ENCODE results near the gene MAML3.

MAML3 gene

GRCh38 chr4:140170299-140170698 lies 16.3 kb upstream of the MAML3 start:
- peaks cover 26% of the 10 kb centered on the region for H3K27me3 Mint-ChIP-seq (ENCODE audit: low read depth)
- H3K4me3 Mint-ChIP-seq, result no peak overlapping the region
- no peaks in the 10 kb centered on the region for H3K4me1 Mint-ChIP-seq (ENCODE audit: low read depth)

GRCh38 chr4:140168936-140169335 lies 15.0 kb upstream of the MAML3 start:
- Mint-ChIP-seq H3K4me1 (ENCODE audit: low read depth) (no peaks in the 10 kb centered on the region), H3K36me3 (ENCODE audit: low read depth) (no peaks in the 10 kb centered on the region), H3K9me3 (no peaks in the 10 kb centered on the region), H3K27me3 (ENCODE audit: low read depth) (peaks cover 19% of the 10 kb centered on the region), H3K4me3 (no peak overlapping the region), H3K27ac (no peak overlapping the region)
- DNase-seq (ENCODE audit: low spot score), result no peak

More at GRCh38 chr4:140170299-140170698, 16.3 kb upstream of the MAML3 start:
- H3K27ac Mint-ChIP-seq, result no peak overlapping the region
- no peak for DNase-seq (ENCODE audit: low spot score)
- no peaks in the 10 kb centered on the region for H3K9me3 Mint-ChIP-seq
- H3K36me3 Mint-ChIP-seq (ENCODE audit: low read depth), result no peaks in the 10 kb centered on the region

- Mint-ChIP-seq H3K27ac (no peak overlapping the region), H3K27me3 (ENCODE audit: low read depth) (peaks cover 21% of the 10 kb centered on the region), H3K4me3 (no peak overlapping the region), H3K36me3 (ENCODE audit: low read depth) (no peaks in the 10 kb centered on the region), H3K4me1 (ENCODE audit: low read depth) (peaks cover under 1% of the 10 kb centered on the region), H3K9me3 (peaks cover under 1% of the 10 kb centered on the region)
- DNase-seq (ENCODE audit: low spot score), result no peak
These were observed 14.5 kb upstream of the MAML3 start for GRCh38 chr4:140168474-140168873.

- H3K27ac Mint-ChIP-seq, result no peak overlapping the region
- H3K36me3 Mint-ChIP-seq (ENCODE audit: low read depth), result no peaks in the 10 kb centered on the region
- no peak for DNase-seq (ENCODE audit: low spot score)
- H3K9me3 Mint-ChIP-seq, result peaks cover 3% of the 10 kb centered on the region
- peaks cover 4% of the 10 kb centered on the region for H3K4me1 Mint-ChIP-seq (ENCODE audit: low read depth)
- no peak overlapping the region for H3K4me3 Mint-ChIP-seq
- H3K27me3 Mint-ChIP-seq (ENCODE audit: low read depth), result peaks cover 9% of the 10 kb centered on the region
These were observed 9.2 kb upstream of the MAML3 start for GRCh38 chr4:140163029-140163810.

GRCh38 chr4:140162596-140162995 lies 8.6 kb upstream of the MAML3 start:
- no peak overlapping the region for H3K27ac Mint-ChIP-seq
- no peak overlapping the region for H3K4me3 Mint-ChIP-seq
- no peaks in the 10 kb centered on the region for H3K36me3 Mint-ChIP-seq (ENCODE audit: low read depth)
- H3K4me1 Mint-ChIP-seq (ENCODE audit: low read depth), result peaks cover 4% of the 10 kb centered on the region
- no peak for DNase-seq (ENCODE audit: low spot score)
- H3K9me3 Mint-ChIP-seq, result peaks cover 3% of the 10 kb centered on the region
- H3K27me3 Mint-ChIP-seq (ENCODE audit: low read depth), result peaks cover 9% of the 10 kb centered on the region

- no peak overlapping the region for H3K27ac Mint-ChIP-seq
- peaks cover 22% of the 10 kb centered on the region for H3K27me3 Mint-ChIP-seq (ENCODE audit: low read depth)
- H3K36me3 Mint-ChIP-seq (ENCODE audit: low read depth), result no peaks in the 10 kb centered on the region
- H3K4me3 Mint-ChIP-seq, result no peak overlapping the region
- H3K9me3 Mint-ChIP-seq, result peaks cover 3% of the 10 kb centered on the region
- peaks cover 21% of the 10 kb centered on the region for H3K4me1 Mint-ChIP-seq (ENCODE audit: low read depth)
- no peak for DNase-seq (ENCODE audit: low spot score)
These were observed 4.5 kb upstream of the MAML3 start for GRCh38 chr4:140158365-140159030.

GRCh38 chr4:140157341-140157740 lies 3.4 kb upstream of the MAML3 start:
- H3K9me3 Mint-ChIP-seq, result no peaks in the 10 kb centered on the region
- peaks cover 21% of the 10 kb centered on the region for H3K4me1 Mint-ChIP-seq (ENCODE audit: low read depth)
- H3K4me3 Mint-ChIP-seq, result no peak overlapping the region
- H3K27me3 Mint-ChIP-seq (ENCODE audit: low read depth), result peaks cover 26% of the 10 kb centered on the region
- no peak overlapping the region for H3K27ac Mint-ChIP-seq
- no peak for DNase-seq (ENCODE audit: low spot score)
- H3K36me3 Mint-ChIP-seq (ENCODE audit: low read depth), result no peaks in the 10 kb centered on the region

GRCh38 chr4:140156529-140157171 lies 2.7 kb upstream of the MAML3 start:
- peaks cover 21% of the 10 kb centered on the region for H3K4me1 Mint-ChIP-seq (ENCODE audit: low read depth)
- no peaks in the 10 kb centered on the region for H3K9me3 Mint-ChIP-seq
- peak; percentile 56 for DNase-seq (ENCODE audit: low spot score)
- H3K27me3 Mint-ChIP-seq (ENCODE audit: low read depth), result peaks cover 26% of the 10 kb centered on the region
- H3K4me3 Mint-ChIP-seq, result peak overlapping the region; percentile 2
- H3K27ac Mint-ChIP-seq, result no peak overlapping the region
- no peaks in the 10 kb centered on the region for H3K36me3 Mint-ChIP-seq (ENCODE audit: low read depth)

GRCh38 chr4:140154572-140154891 lies 548 bp upstream of the MAML3 start:
- peaks cover 25% of the 10 kb centered on the region for H3K27me3 Mint-ChIP-seq (ENCODE audit: low read depth)
- DNase-seq (ENCODE audit: low spot score), result no peak
- peaks cover 29% of the 10 kb centered on the region for H3K4me1 Mint-ChIP-seq (ENCODE audit: low read depth)
- H3K4me3 Mint-ChIP-seq, result peak overlapping the region; percentile 94
- H3K27ac Mint-ChIP-seq, result peak overlapping the region; percentile 79
- no peaks in the 10 kb centered on the region for H3K36me3 Mint-ChIP-seq (ENCODE audit: low read depth)
- H3K9me3 Mint-ChIP-seq, result no peaks in the 10 kb centered on the region

GRCh38 chr4:140153419-140153717 lies 616 bp downstream of the MAML3 start:
- Mint-ChIP-seq H3K4me1 (ENCODE audit: low read depth) (peaks cover 38% of the 10 kb centered on the region), H3K27ac (peak overlapping the region; percentile 50), H3K9me3 (no peaks in the 10 kb centered on the region)

GRCh38 chr4:140152751-140153418 lies 1.1 kb downstream of the MAML3 start:
- H3K27ac Mint-ChIP-seq, result peak overlapping the region; percentile 91
- DNase-seq (ENCODE audit: low spot score), result peak; percentile 47
- no peaks in the 10 kb centered on the region for H3K9me3 Mint-ChIP-seq
- H3K4me1 Mint-ChIP-seq (ENCODE audit: low read depth), result peaks cover 39% of the 10 kb centered on the region
- peaks cover 41% of the 10 kb centered on the region for H3K27me3 Mint-ChIP-seq (ENCODE audit: low read depth)
- H3K4me3 Mint-ChIP-seq, result peak overlapping the region; percentile 94
- no peaks in the 10 kb centered on the region for H3K36me3 Mint-ChIP-seq (ENCODE audit: low read depth)

More at GRCh38 chr4:140153419-140153717, 616 bp downstream of the MAML3 start:
- H3K36me3 Mint-ChIP-seq (ENCODE audit: low read depth), result no peaks in the 10 kb centered on the region
- peaks cover 37% of the 10 kb centered on the region for H3K27me3 Mint-ChIP-seq (ENCODE audit: low read depth)
- DNase-seq (ENCODE audit: low spot score), result no peak
- H3K4me3 Mint-ChIP-seq, result peak overlapping the region; percentile 94

- peaks cover 47% of the 10 kb centered on the region for H3K27me3 Mint-ChIP-seq (ENCODE audit: low read depth)
- peaks cover 38% of the 10 kb centered on the region for H3K4me1 Mint-ChIP-seq (ENCODE audit: low read depth)
- H3K27ac Mint-ChIP-seq, result peak overlapping the region; percentile 91
- peak overlapping the region; percentile 94 for H3K4me3 Mint-ChIP-seq
- no peaks in the 10 kb centered on the region for H3K9me3 Mint-ChIP-seq
- DNase-seq (ENCODE audit: low spot score), result peak; percentile 72
- H3K36me3 Mint-ChIP-seq (ENCODE audit: low read depth), result no peaks in the 10 kb centered on the region
These were observed 1.8 kb downstream of the MAML3 start for GRCh38 chr4:140152013-140152703.

GRCh38 chr4:140151699-140152012 lies 2.3 kb downstream of the MAML3 start:
- H3K27me3 Mint-ChIP-seq (ENCODE audit: low read depth), result peaks cover 45% of the 10 kb centered on the region
- no peaks in the 10 kb centered on the region for H3K9me3 Mint-ChIP-seq
- H3K4me1 Mint-ChIP-seq (ENCODE audit: low read depth), result peaks cover 35% of the 10 kb centered on the region
- H3K27ac Mint-ChIP-seq, result peak overlapping the region; percentile 91
- H3K4me3 Mint-ChIP-seq, result peak overlapping the region; percentile 94
- peak; percentile 62 for DNase-seq (ENCODE audit: low spot score)
- no peaks in the 10 kb centered on the region for H3K36me3 Mint-ChIP-seq (ENCODE audit: low read depth)
